CD14-positive monocyte (primary cell): ENCODE measurements around the gene UGDH. TPM values are rescaled to one million over a fixed set of nuclear protein-coding genes. Genes with fewer than 3 reads are reported as not detected.
A peak's percentile ranks its signal among the peaks of the same experiment; 100 is the strongest.

Experiments
- DNase-seq, 3 donors: peaks; one replicate each; pipeline ENCODE4 v3.0.0-alpha.2; 2011 to 2022
- H2AFZ ChIP-seq: 2 replicates; pipeline ENCODE4 v1.6.0; 2012; ENCODE audit warnings: mild to moderate bottlenecking, low read depth, low read length, inconsistent platforms; ENCODE audit not compliant: insufficient read depth, poor library complexity, severe bottlenecking
- H3K27ac ChIP-seq, 2 donors: 1 replicate in 1 of 2; 2 replicates in 1 of 2; pipeline ENCODE4 v1.5.1; 2012 to 2013; ENCODE audit warnings: low read length in 2 of 2, control low read depth in 1 of 2, inconsistent platforms in 1 of 2, low read depth in 1 of 2, mild to moderate bottlenecking in 1 of 2
- H3K27me3 ChIP-seq, 2 donors: one replicate each; pipeline versions ENCODE4 v1.6.0 to v1.6.1; 2011 to 2013; ENCODE audit warnings: low read length in 2 of 2; ENCODE audit not compliant: control insufficient read depth in 2 of 2, insufficient read depth in 2 of 2
- H3K36me3 ChIP-seq, 2 donors: replicated peaks in 1 of 2; 1 replicate in 1 of 2; 2 replicates in 1 of 2; pipeline versions ENCODE4 v1.5.1 to v1.6.1; 2012 to 2013; ENCODE audit warnings: low read length in 2 of 2, control low read depth in 1 of 2, inconsistent platforms in 1 of 2, mild to moderate bottlenecking in 1 of 2; ENCODE audit not compliant: insufficient read depth in 2 of 2, control insufficient read depth in 1 of 2
- H3K4me1 ChIP-seq, 2 donors: 1 replicate in 1 of 2; 2 replicates in 1 of 2; pipeline versions ENCODE4 v1.5.1 to v1.6.1; 2012 to 2013; ENCODE audit warnings: low read length in 2 of 2, control low read depth in 1 of 2, inconsistent platforms in 1 of 2, mild to moderate bottlenecking in 1 of 2, moderate library complexity in 1 of 2; ENCODE audit not compliant: insufficient read depth in 2 of 2, control insufficient read depth in 1 of 2
- H3K4me2 ChIP-seq: replicated peaks from 2 replicates; pipeline ENCODE3; 2012; ENCODE audit warnings: low read length, moderate library complexity, mild to moderate bottlenecking; ENCODE audit not compliant: poor library complexity, severe bottlenecking; ENCODE audit errors: extremely low read depth
- H3K4me3 ChIP-seq, 3 experiments: fragments of 200-600 bp in 1 of 3; sonication (generic) in 1 of 3; replicated peaks in 1 of 3; 1 replicate in 2 of 3; 2 replicates in 1 of 3; pipeline ENCODE4 v1.5.1; 2011 to 2013; ENCODE audit warnings: low read length in 3 of 3, mild to moderate bottlenecking in 3 of 3, control low read depth in 2 of 3, low read depth in 2 of 3, inconsistent platforms in 1 of 3, moderate library complexity in 1 of 3
- H3K79me2 ChIP-seq: 2 replicates; pipeline ENCODE4 v1.6.0; 2012; ENCODE audit warnings: mild to moderate bottlenecking, control low read depth, inconsistent platforms, low read length, moderate library complexity; ENCODE audit not compliant: insufficient read depth
- H3K9ac ChIP-seq: 2 replicates; pipeline ENCODE4 v1.6.0; 2017; ENCODE audit warnings: low read length, mild to moderate bottlenecking; ENCODE audit not compliant: insufficient read depth, poor library complexity, severe bottlenecking
- H3K9me3 ChIP-seq, 2 donors: replicated peaks in 1 of 2; 1 replicate in 1 of 2; 2 replicates in 1 of 2; pipeline versions ENCODE4 v1.5.1 to v1.6.1; 2012 to 2013; ENCODE audit warnings: low read length in 2 of 2, control low read depth in 1 of 2; ENCODE audit not compliant: control insufficient read depth in 1 of 2, insufficient read depth in 1 of 2
- H4K20me1 ChIP-seq: 2 replicates; pipeline ENCODE4 v1.6.0; 2012; ENCODE audit warnings: mild to moderate bottlenecking, low read length, control low read depth, moderate library complexity; ENCODE audit not compliant: insufficient read depth
- H3K27ac Mint-ChIP-seq, 7 donors: one replicate each; pipeline ENCODE4 v1.8.0; 2020; ENCODE audit warnings: mild to moderate bottlenecking in 7 of 7, mixed read lengths in 7 of 7, moderate library complexity in 6 of 7, inconsistent platforms in 2 of 7
- H3K27me3 Mint-ChIP-seq, 3 donors: one replicate each; pipeline ENCODE4 v1.8.0; 2021 to 2022; ENCODE audit warnings: low read depth in 3 of 3, mild to moderate bottlenecking in 3 of 3, mixed read lengths in 3 of 3, moderate library complexity in 3 of 3, inconsistent platforms in 1 of 3
- H3K36me3 Mint-ChIP-seq, 2 donors: one replicate each; pipeline ENCODE4 v1.8.0; 2020; ENCODE audit warnings: mixed read lengths in 2 of 2, inconsistent platforms in 1 of 2, mild to moderate bottlenecking in 1 of 2
- H3K4me1 Mint-ChIP-seq: one replicate; pipeline ENCODE4 v1.8.0; 2020; ENCODE audit warnings: mild to moderate bottlenecking, mixed read lengths
- H3K4me3 Mint-ChIP-seq, 2 donors: one replicate each; pipeline ENCODE4 v1.8.0; 2020; ENCODE audit warnings: mild to moderate bottlenecking in 2 of 2, mixed read lengths in 2 of 2, moderate library complexity in 1 of 2
- H3K9me3 Mint-ChIP-seq, 7 donors: one replicate each; pipeline ENCODE4 v1.8.0; 2020 to 2022; ENCODE audit warnings: mixed read lengths in 7 of 7, mild to moderate bottlenecking in 6 of 7, moderate library complexity in 6 of 7, inconsistent platforms in 2 of 7
- CTCF ChIP-seq: fragments of 200-600 bp; IDR thresholded peaks from one replicate; pipeline ENCODE4 v1.8.0; 2022; ENCODE audit warnings: antibody characterized with exemption, mild to moderate bottlenecking
- WGBS: methylation state at CpG from one replicate; pipeline ENCODE4 v1.1.5; 2013; ENCODE audit warnings: missing lambda C conversion rate; ENCODE audit not compliant: insufficient coverage; 5-methylcytosine and 5-hydroxymethylcytosine counted together
- intact Hi-C, 2 donors: fragments of 100-400 bp; cut with micrococcal nuclease; formaldehyde crosslinking; loops; one replicate each; pipeline versions ENCODE4 v1.15.0 to v1.15.1; 2023
- polyA plus RNA-seq, 3 donors: library from polyadenylated mRNA; depleted of rRNA in 1 of 3; unstranded in 2 of 3; stranded (reverse) in 1 of 3; fragments of 300-500 nt in 2 of 3; fragments of >200 nt in 1 of 3; fragmentation: Illumina TruSeq in 2 of 3; gene quantifications; 1 replicate in 2 of 3; 2 replicates in 1 of 3; pipeline ENCODE4 v1.2.3, GENCODE V29; 2012 to 2021

The UGDH gene
- polyA plus RNA-seq, 3 donors, result 4.6 to 19.7 (median 16.7) TPM

GRCh38 chr4:39565878-39566600, 38.8 kb upstream of the UGDH start:
- no peak overlapping the region for H2AFZ ChIP-seq
- H3K4me1 ChIP-seq, result no peaks in the 10 kb centered on the region
- H3K9ac ChIP-seq, result no peak overlapping the region
- H3K79me2 ChIP-seq, result no peaks in the 10 kb centered on the region
- TF ChIP-seq CTCF, result no peak
- Mint-ChIP-seq H3K4me1 (no peaks in the 10 kb centered on the region), H3K27ac (peak overlapping the region in 1 of 7 donors; percentile 30), H3K36me3 (peaks cover 32 to 53% of the 10 kb centered on the region in 2 donors), H3K27me3 (no peaks in the 10 kb centered on the region), H3K4me3 (no peak overlapping the region), H3K9me3 (peaks cover 3 to 15% (median 6%) of the 10 kb centered on the region in 7 donors)
- intact Hi-C loops, result no loop called here
- H3K27ac ChIP-seq, result no peak overlapping the region
- peaks cover 4 to 9% of the 10 kb centered on the region in 2 donors for H3K9me3 ChIP-seq
- no peaks in the 10 kb centered on the region for H4K20me1 ChIP-seq
- H3K27me3 ChIP-seq, result no peaks in the 10 kb centered on the region
- H3K36me3 ChIP-seq, result peaks cover 13 to 41% of the 10 kb centered on the region in 2 donors
- no CpG with 5 or more reads among the region's 6 CpGs for WGBS
- peak in 1 of 3 donors; percentile 15 for DNase-seq
- no peak overlapping the region for H3K4me3 ChIP-seq
- no peak overlapping the region for H3K4me2 ChIP-seq

GRCh38 chr4:39563346-39563847, 36.2 kb upstream of the UGDH start:
- no peak overlapping the region for H3K4me3 ChIP-seq
- intact Hi-C loops, result no loop called here
- no peak overlapping the region for H2AFZ ChIP-seq
- H3K27ac Mint-ChIP-seq, result peak overlapping the region in 2 of 7 donors; percentile 4 to 21
- H3K36me3 Mint-ChIP-seq, result peaks cover 38 to 62% of the 10 kb centered on the region in 2 donors
- no peak overlapping the region for H3K27ac ChIP-seq
- H3K4me2 ChIP-seq, result no peak overlapping the region
- no peaks in the 10 kb centered on the region for H3K4me1 ChIP-seq
- H3K4me3 Mint-ChIP-seq, result no peak overlapping the region
- H3K36me3 ChIP-seq, result peaks cover 12 to 37% of the 10 kb centered on the region in 2 donors
- H3K27me3 ChIP-seq, result no peaks in the 10 kb centered on the region
- 89% methylated on average over 6 of the region's 6 CpGs for WGBS
- TF ChIP-seq CTCF, result no peak
- no peaks in the 10 kb centered on the region for H3K79me2 ChIP-seq
- H3K27me3 Mint-ChIP-seq, result no peaks in the 10 kb centered on the region
- no peaks in the 10 kb centered on the region for H4K20me1 ChIP-seq
- H3K9me3 Mint-ChIP-seq, result peaks cover 3 to 15% (median 6%) of the 10 kb centered on the region in 7 donors
- H3K4me1 Mint-ChIP-seq, result no peaks in the 10 kb centered on the region
- no peak overlapping the region for H3K9ac ChIP-seq
- DNase-seq, result no peak
- peaks cover 4 to 9% of the 10 kb centered on the region in 2 donors for H3K9me3 ChIP-seq
